ENCODE data around the gene EGF.
A peak's percentile ranks its signal among the peaks of the same experiment; 100 is the strongest.

EGF gene

GRCh38 chr4:109985993-109986974 lies 73.6 kb downstream of the EGF start:
- TF ChIP-seq CTCF (IDR thresholded peaks at IDR 0.05; ENCODE audit: control insufficient read depth, extremely low read depth, insufficient read depth), result no peak
- no peak overlapping the region for H3K4me3 ChIP-seq (ENCODE audit: low read depth, low read length)
- DNase-seq (ENCODE audit: low read depth), result no peak

GRCh38 chr4:109989044-109989443 lies 76.4 kb downstream of the EGF start:
- no peak for DNase-seq (ENCODE audit: low read depth)
- H3K4me3 ChIP-seq (ENCODE audit: low read depth, low read length), result no peak overlapping the region
- no peak for TF ChIP-seq CTCF (IDR thresholded peaks at IDR 0.05; ENCODE audit: control insufficient read depth, extremely low read depth, insufficient read depth)

- no peak overlapping the region for H3K4me3 ChIP-seq (ENCODE audit: low read depth, low read length)
- no peak for DNase-seq (ENCODE audit: low read depth)
- no peak for TF ChIP-seq CTCF (IDR thresholded peaks at IDR 0.05; ENCODE audit: control insufficient read depth, extremely low read depth, insufficient read depth)
These were observed 76.9 kb downstream of the EGF start for GRCh38 chr4:109989618-109990017.

GRCh38 chr4:109990261-109991257 lies 77.9 kb downstream of the EGF start:
- H3K4me3 ChIP-seq (ENCODE audit: low read depth, low read length), result no peak overlapping the region
- no peak for DNase-seq (ENCODE audit: low read depth)
- TF ChIP-seq CTCF (IDR thresholded peaks at IDR 0.05; ENCODE audit: control insufficient read depth, extremely low read depth, insufficient read depth), result no peak

- no peak overlapping the region for H3K4me3 ChIP-seq (ENCODE audit: low read depth, low read length)
- no peak for DNase-seq (ENCODE audit: low read depth)
- no peak for TF ChIP-seq CTCF (IDR thresholded peaks at IDR 0.05; ENCODE audit: control insufficient read depth, extremely low read depth, insufficient read depth)
These were observed 80.4 kb downstream of the EGF start for GRCh38 chr4:109993116-109993515.

GRCh38 chr4:109994415-109994827 lies 81.7 kb downstream of the EGF start:
- DNase-seq (ENCODE audit: low read depth), result peak; percentile 40
- H3K4me3 ChIP-seq (ENCODE audit: low read depth, low read length), result no peak overlapping the region
- no peak for TF ChIP-seq CTCF (IDR thresholded peaks at IDR 0.05; ENCODE audit: control insufficient read depth, extremely low read depth, insufficient read depth)

All from LNCaP clone FGC (cell line).